Cardiac muscle cell (in vitro differentiated cells and primary cell): ENCODE measurements around the gene SRF. TPM values are rescaled to one million over a fixed set of nuclear protein-coding genes. Genes with fewer than 3 reads are reported as not detected.

Source experiments
- DNase-seq, 2 donors: peaks; one replicate each; pipeline versions ENCODE4 v3.0.0 to v3.0.0-alpha.2; 2010 to 2017; ENCODE audit warnings: low read depth in 1 of 2, low spot score in 1 of 2
- H3K27ac ChIP-seq: fragments of 200-600 bp; sonication (generic); 2 replicates; pipeline ENCODE4 v1.5.1; 2016
- H3K27me3 ChIP-seq: fragments of 200-600 bp; sonication (generic); 2 replicates; pipeline ENCODE4 v1.6.0; 2016; ENCODE audit warnings: control low read depth
- H3K36me3 ChIP-seq: fragments of 200-600 bp; sonication (generic); 2 replicates; pipeline ENCODE4 v1.5.1; 2016; ENCODE audit warnings: control low read depth
- H3K4me1 ChIP-seq: fragments of 200-600 bp; sonication (generic); 2 replicates; pipeline ENCODE4 v1.8.1; 2017; ENCODE audit warnings: low read depth, mild to moderate bottlenecking, mixed run types
- H3K4me3 ChIP-seq: fragments of 200-600 bp; sonication (generic); 2 replicates; pipeline ENCODE4 v1.5.1; 2016; ENCODE audit warnings: mild to moderate bottlenecking
- H3K9me3 ChIP-seq: fragments of 200-600 bp; sonication (generic); 2 replicates; pipeline ENCODE4 v1.5.1; 2017; ENCODE audit warnings: low read depth, mild to moderate bottlenecking, control low read depth
- CTCF ChIP-seq: IDR thresholded peaks from 2 replicates; pipeline ENCODE4 v1.5.1; 2012; ENCODE audit warnings: low read depth, mild to moderate bottlenecking, low read length
- polyA plus RNA-seq: library from polyadenylated mRNA; unstranded; fragments of >200 nt; fragmentation: Nextera tagmentation; extraction: Ambion mirVana; gene quantifications from 2 replicates; pipeline ENCODE4 v1.2.1, GENCODE V29; 2016
- total RNA-seq: library from RNA; depleted of rRNA; stranded (reverse); fragments of >200 nt; gene quantifications from 2 replicates; pipeline ENCODE4 v1.2.3, GENCODE V29; 2016

SRF gene
- 72.1 and 76.8 TPM in 2 replicates for total RNA-seq
- 9.7 and 10.2 TPM in 2 replicates for polyA plus RNA-seq

DNA sequence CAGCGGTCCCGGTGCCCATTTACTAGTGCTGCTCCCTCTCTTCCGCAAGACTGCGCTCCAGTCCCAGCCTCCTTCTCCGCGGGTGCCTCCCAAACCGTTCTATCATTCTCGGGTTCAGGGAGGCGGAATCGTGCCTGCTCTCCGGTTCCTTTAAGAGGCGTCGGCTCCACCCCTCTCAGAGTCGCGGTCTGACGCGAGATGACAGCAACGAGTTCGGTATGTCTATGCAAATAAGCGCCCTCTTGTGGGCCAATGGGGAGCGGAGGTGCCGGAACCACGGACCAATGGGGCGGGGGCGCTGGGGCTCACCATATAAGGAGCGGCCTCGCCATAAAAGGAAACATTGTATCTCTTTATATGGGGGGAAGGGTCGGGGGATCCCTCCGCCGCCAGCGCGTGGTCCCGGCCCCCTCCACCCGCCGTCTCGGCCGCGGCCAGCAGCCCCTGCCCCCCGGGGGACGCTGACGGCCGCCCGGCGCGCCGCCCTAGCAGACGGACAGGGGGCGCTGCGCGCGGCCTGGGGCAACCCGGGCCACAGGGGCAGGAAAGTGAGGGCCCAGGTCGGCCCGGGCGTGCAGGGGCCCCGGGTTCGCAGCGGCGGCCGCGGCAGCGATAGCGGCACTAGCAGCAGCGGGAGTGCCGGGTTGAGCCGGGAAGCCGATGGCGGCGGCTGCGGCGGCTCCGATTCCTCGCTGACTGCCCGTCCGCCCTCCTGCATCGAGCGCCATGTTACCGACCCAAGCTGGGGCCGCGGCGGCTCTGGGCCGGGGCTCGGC lies at the start of gene SRF:
TSS of gene SRF (plus strand) at position 339 of the 776 bp plus-strand sequence. CDS start at position 727, 388 bp downstream.
- Histone ChIP-seq H3K36me3 (peaks cover 14% of the 10 kb centered on the region), H3K27ac (peak within 1 kb of the TSS; percentile 100), H3K9me3 (no peaks in the 10 kb centered on the region), H3K4me3 (peak within 1 kb of the TSS; percentile 77), H3K27me3 (no peaks in the 10 kb centered on the region), H3K4me1 (peaks cover 16% of the 10 kb centered on the region)
- TF ChIP-seq CTCF: peak; percentile 36
- peak; percentile 100 for DNase-seq

- Histone ChIP-seq H3K36me3 (no peaks in the 10 kb centered on the region), H3K9me3 (no peaks in the 10 kb centered on the region), H3K27me3 (no peaks in the 10 kb centered on the region), H3K4me1 (peaks cover 27% of the 10 kb centered on the region), H3K4me3 (no peak overlapping the region), H3K27ac (no peak overlapping the region)
- DNase-seq: no peak
- no peak for TF ChIP-seq CTCF
These were observed 48.9 kb upstream of the SRF start for GRCh38 chr6:43122146-43122545.

DNA sequence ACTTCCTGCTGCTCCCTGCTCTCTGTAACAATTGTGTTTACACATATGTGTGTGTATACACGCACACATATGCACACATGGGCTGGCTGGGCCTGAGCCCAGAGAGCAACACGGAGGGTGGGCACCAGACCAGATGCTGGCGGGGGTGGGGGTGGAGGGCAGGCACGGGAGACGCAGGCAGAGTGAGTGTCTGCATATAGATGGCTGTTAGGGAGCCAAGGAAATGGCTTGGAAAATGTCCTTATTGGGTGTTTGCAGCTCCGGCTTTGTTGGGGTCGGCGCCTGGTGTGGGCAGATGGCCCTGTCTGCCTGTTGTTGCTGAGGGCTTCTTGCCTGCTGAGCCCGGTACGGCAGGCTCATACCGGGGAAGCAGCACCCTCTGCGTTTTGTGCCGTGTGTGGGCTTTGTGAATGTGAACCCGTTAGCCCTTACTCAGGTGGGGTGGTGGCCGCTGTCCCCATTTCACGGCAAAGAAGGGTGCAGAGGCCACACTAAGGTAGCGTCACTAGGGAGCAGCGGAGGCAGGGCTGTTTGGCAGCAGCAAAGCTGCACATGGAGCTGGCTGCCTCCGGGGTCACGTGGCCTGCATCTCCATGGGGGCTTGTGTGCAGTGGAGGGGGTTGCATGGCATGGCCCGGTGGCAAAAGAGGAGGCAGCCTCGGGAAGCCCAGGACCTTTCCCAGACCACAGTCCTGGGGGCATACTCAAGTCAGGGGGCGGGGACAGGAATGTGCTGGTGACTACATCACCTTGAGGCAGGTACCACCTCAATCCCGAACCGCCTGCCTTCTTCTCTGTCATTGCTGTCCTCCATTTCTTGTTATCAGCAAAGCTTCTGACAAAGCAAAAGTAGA lies 47.4 kb upstream of the SRF start:
- H3K36me3 ChIP-seq: no peaks in the 10 kb centered on the region
- H3K4me1 ChIP-seq: peaks cover 27% of the 10 kb centered on the region
- TF ChIP-seq CTCF: no peak
- H3K9me3 ChIP-seq: no peaks in the 10 kb centered on the region
- peak overlapping the region; percentile 82 for H3K27ac ChIP-seq
- H3K27me3 ChIP-seq: no peaks in the 10 kb centered on the region
- H3K4me3 ChIP-seq: no peak overlapping the region
- no peak for DNase-seq

- Histone ChIP-seq H3K27ac (peak overlapping the region; percentile 82), H3K4me1 (peaks cover 27% of the 10 kb centered on the region)
These were observed 46.6 kb upstream of the SRF start for GRCh38 chr6:43124481-43124880.

More at GRCh38 chr6:43124481-43124880, 46.6 kb upstream of the SRF start:
- no peak overlapping the region for H3K4me3 ChIP-seq
- TF ChIP-seq CTCF: no peak
- no peaks in the 10 kb centered on the region for H3K9me3 ChIP-seq
- no peaks in the 10 kb centered on the region for H3K36me3 ChIP-seq
- DNase-seq: no peak
- no peaks in the 10 kb centered on the region for H3K27me3 ChIP-seq
